Lower lobe of right lung (tissue), 2 donors: ENCODE data around the gene MAPK1IP1L. TPM values are rescaled to one million over a fixed set of nuclear protein-coding genes. Genes with fewer than 3 reads are reported as not detected.

Experiments
- ATAC-seq, 2 donors: fragments of 200-7000 bp; cut with Tn5 transposase; one replicate each; pipeline ENCODE4 v1.9.1; 2020 to 2022; ENCODE audit warnings: mild to moderate bottlenecking in 2 of 2, moderate library complexity in 2 of 2
- DNase-seq: peaks from one replicate; pipeline ENCODE4 v3.0.0-alpha.2; 2020
- H3K27ac ChIP-seq: fragments of 200-600 bp; one replicate; pipeline ENCODE4 v1.8.0; 2022
- H3K27me3 ChIP-seq: fragments of 200-600 bp; one replicate; pipeline ENCODE4 v1.8.0; 2022; ENCODE audit warnings: low read depth
- H3K36me3 ChIP-seq: fragments of 200-600 bp; one replicate; pipeline ENCODE4 v1.8.0; 2022; ENCODE audit warnings: mild to moderate bottlenecking
- H3K4me1 ChIP-seq: fragments of 200-600 bp; one replicate; pipeline ENCODE4 v1.8.0; 2022
- H3K4me3 ChIP-seq: fragments of 200-600 bp; one replicate; pipeline ENCODE4 v1.8.0; 2022; ENCODE audit warnings: mild to moderate bottlenecking
- H3K9me3 ChIP-seq: fragments of 200-600 bp; one replicate; pipeline ENCODE4 v1.8.0; 2022
- CTCF ChIP-seq: fragments of 200-600 bp; IDR thresholded peaks from one replicate; pipeline ENCODE4 v1.8.0; 2022; ENCODE audit warnings: antibody characterized with exemption, mild to moderate bottlenecking
- intact Hi-C: fragments of 100-400 bp; cut with DNase I; formaldehyde crosslinking; loops from one replicate; pipeline ENCODE4 v1.11.0; 2022
- total RNA-seq: library from RNA; stranded (reverse); fragmentation: NEBNext Ultra II Directional; extraction: Animal tissue kit (Norgen Biotek cat#: 25700); gene quantifications from one replicate; pipeline ENCODE4 v1.2.1, GENCODE V29; 2021
- donor health status: DM: no; HTN: yes; CAD: no; lungs with severe emphysema.

The MAPK1IP1L gene
- total RNA-seq, 1 donor from 2014 or later = 72.4 TPM

GRCh38 chr14:55094292-55095157, 43.1 kb downstream of the MAPK1IP1L start:
- no peak for ATAC-seq
- Histone ChIP-seq H3K4me3 (no peak overlapping the region), H3K9me3 (no peaks in the 10 kb centered on the region), H3K4me1 (peaks cover 32% of the 10 kb centered on the region), H3K27ac (no peak overlapping the region), H3K36me3 (no peaks in the 10 kb centered on the region), H3K27me3 (no peaks in the 10 kb centered on the region)
- no peak for TF ChIP-seq CTCF
- intact Hi-C loops = loop anchor here (10.0 kb wide), 1 partner anchor 60 kb away; no protein-coding TSS in a partner anchor
- DNase-seq = no peak

DNA sequence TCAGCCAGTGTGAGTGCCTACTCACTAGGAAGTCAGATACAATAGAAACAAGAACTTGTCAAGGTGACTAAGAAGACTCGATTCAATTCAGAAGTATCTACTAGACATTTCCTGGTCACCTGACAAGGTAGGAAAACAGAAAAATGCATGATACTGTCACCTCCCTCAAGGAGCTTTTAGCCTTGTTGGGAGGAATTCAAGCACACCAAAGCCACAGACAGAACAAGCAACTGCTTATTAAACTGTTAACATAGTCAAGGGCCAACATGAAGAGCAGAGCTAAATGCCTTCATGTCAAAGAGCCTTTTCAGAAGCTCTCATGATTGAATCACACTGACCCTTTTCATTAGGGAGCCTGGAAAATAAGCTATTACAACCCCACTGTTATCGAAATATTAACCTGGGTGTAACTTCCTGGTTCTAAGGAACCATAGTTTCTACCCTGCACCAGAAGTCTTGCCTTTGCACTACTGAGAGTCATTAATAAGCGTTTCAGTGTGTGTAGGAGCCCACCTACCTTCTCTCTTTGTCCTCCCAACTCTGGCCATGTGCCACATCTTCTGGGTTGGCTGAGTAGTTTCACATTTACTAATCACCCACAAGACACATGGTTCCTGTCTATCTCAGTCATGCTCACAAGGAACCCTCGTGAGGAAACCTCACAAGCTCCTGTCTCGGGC, 46.6 kb downstream of the MAPK1IP1L start:
- intact Hi-C loops = loop anchor here (10.0 kb wide), 1 partner anchor 57 kb away; no protein-coding TSS in a partner anchor
- peak; percentile 11 to 45 for ATAC-seq
- peak overlapping the region; percentile 72 for H3K27ac ChIP-seq

GRCh38 chr14:55098561-55098898, 47.1 kb downstream of the MAPK1IP1L start:
- H3K4me1 ChIP-seq = peaks cover 66% of the 10 kb centered on the region
- TF ChIP-seq CTCF = no peak
- no peak overlapping the region for H3K4me3 ChIP-seq
- no peak for ATAC-seq
- H3K27me3 ChIP-seq = no peaks in the 10 kb centered on the region
- H3K27ac ChIP-seq = peak overlapping the region; percentile 72
- DNase-seq = no peak
- intact Hi-C loops = loop anchor here (10.0 kb wide), 1 partner anchor 56 kb away; no protein-coding TSS in a partner anchor
- no peaks in the 10 kb centered on the region for H3K9me3 ChIP-seq
- no peaks in the 10 kb centered on the region for H3K36me3 ChIP-seq

More for the DNA sequence above, 46.6 kb downstream of the MAPK1IP1L start:
- no peaks in the 10 kb centered on the region for H3K27me3 ChIP-seq
- DNase-seq = peak; percentile 64
- no peak overlapping the region for H3K4me3 ChIP-seq
- no peaks in the 10 kb centered on the region for H3K36me3 ChIP-seq
- no peaks in the 10 kb centered on the region for H3K9me3 ChIP-seq
- no peak for TF ChIP-seq CTCF
- peaks cover 61% of the 10 kb centered on the region for H3K4me1 ChIP-seq

GRCh38 chr14:55099756-55100155, 48.3 kb downstream of the MAPK1IP1L start:
- intact Hi-C loops = loop anchor here (10.0 kb wide), 1 partner anchor 55 kb away; no protein-coding TSS in a partner anchor
- DNase-seq = no peak
- no peaks in the 10 kb centered on the region for H3K36me3 ChIP-seq
- no peak for TF ChIP-seq CTCF
- H3K9me3 ChIP-seq = peaks cover 5% of the 10 kb centered on the region
- no peak overlapping the region for H3K4me3 ChIP-seq
- no peaks in the 10 kb centered on the region for H3K27me3 ChIP-seq
- H3K27ac ChIP-seq = peak overlapping the region; percentile 72
- no peak for ATAC-seq
- peaks cover 78% of the 10 kb centered on the region for H3K4me1 ChIP-seq

- H3K36me3 ChIP-seq = no peaks in the 10 kb centered on the region
- intact Hi-C loops = no loop called here
- peak overlapping the region; percentile 89 for H3K27ac ChIP-seq
- H3K9me3 ChIP-seq = peaks cover 5% of the 10 kb centered on the region
- ATAC-seq (no peak), DNase-seq (no peak)
- H3K4me1 ChIP-seq = peaks cover 95% of the 10 kb centered on the region
- H3K4me3 ChIP-seq = no peak overlapping the region
- no peak for TF ChIP-seq CTCF
- H3K27me3 ChIP-seq = no peaks in the 10 kb centered on the region
Observed at GRCh38 chr14:55101698-55102097, 50.3 kb downstream of the MAPK1IP1L start.
